SKM-1 treated with dmso at 0.1 percent for 144 hours (cell line): ENCODE results near the gene KIF26A.

ENCODE experiments used
- DNase-seq: peaks from one replicate; lab custom pipeline; 2025; ENCODE audit not compliant: unreplicated experiment; lab: John Stamatoyannopoulos, UW

Gene KIF26A

GRCh38 chr14:104138098-104138717 lies at the start of gene KIF26A:
Gene KIF26A (plus strand): TSS chr14:104138587. CDS start chr14:104138723, 136 bp downstream.
- no peak for DNase-seq

DNA sequence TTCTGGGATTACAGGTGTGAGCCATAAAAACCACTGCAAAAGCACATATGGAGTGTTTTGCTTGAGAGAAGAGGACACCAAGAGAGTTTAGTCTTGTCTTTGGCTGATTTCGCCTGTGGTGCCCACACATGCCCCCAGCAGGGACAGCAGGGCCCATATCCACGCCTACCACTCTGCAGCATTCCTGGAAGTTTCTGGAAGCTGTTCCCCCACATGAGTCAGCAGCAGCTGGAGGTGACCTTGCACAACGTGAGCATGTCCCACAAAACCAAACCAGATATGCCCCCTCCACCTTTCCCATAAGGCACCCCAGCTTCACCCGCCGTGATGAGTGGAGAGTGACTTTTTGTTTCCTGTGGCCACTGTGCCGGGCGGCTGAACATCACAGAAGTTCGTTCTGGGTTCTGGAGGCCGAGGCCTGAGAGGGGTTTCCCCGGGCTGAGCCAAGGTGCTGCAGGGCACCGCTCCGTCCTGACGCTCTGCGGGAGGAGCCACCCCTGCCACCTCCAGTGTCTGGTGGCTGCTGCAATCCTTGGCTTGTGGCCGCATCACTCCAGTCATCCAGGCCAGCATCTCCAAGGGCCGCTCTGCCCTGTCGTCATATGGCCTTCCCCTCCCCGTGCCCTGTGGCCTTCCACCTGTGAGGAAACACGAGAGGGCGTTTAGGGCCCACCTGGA lies 48.2 kb upstream of the KIF26A start:
- no peak for DNase-seq

GRCh38 chr14:104091061-104091926 lies 47.1 kb upstream of the KIF26A start:
- no peak for DNase-seq

GRCh38 chr14:104091927-104092771 lies 46.2 kb upstream of the KIF26A start:
- DNase-seq = no peak

DNA sequence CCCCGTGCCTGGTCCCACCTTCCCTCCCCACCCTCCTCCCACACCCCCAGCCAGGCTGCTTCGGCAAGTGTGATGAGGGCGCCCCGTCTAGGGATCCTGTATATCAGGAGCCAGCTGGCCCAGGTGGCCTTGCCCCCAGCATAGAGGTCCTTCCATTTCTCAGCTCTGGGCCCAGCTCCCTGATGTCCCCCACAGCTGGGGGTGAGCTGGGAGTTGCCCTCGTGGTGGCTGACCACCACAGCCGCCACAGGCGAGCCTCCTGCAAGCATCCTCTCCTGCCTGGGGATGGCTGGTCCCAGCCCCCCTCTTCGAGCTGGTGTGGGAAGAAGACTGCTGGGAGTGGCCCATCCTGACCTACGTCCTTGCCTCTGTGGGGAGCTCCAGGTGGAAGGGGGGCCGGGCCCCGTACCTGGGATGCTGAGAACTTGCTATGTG lies 45.4 kb upstream of the KIF26A start:
- DNase-seq = no peak

DNA sequence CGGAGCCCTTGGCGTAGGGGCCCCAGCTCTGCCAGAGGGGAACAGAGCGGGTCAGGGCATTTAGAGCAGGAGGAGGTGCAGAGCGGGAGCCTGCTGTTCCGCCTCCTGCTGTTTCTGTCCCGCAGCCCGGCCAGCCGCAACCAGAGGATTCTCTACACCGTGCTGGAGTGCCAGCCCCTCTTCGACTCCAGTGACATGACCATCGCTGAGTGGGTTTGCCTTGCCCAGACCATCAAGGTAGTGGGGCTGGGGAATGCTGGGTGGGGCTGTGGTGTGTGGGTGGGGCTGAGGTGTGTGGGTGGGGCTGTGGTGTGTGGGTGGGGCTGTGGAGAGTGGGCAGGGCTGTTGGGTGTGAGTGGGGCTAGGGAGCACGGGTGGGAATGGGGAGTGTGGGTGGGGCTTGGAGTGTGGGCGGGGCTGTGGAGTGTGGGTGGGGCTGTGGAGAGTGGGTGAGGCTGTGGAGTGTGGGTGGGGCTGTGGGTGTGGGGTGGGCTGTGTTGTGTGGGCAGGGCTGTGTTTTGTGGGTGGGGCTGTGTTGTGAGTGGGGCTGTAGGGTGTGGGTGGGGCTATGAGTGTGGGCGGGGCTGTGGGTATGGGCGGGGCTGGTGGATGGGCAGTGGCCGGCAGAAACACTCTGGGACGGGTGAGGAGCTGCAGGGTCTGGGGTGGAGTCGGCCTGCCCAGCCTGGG lies 44.9 kb upstream of the KIF26A start:
- DNase-seq = no peak

DNA sequence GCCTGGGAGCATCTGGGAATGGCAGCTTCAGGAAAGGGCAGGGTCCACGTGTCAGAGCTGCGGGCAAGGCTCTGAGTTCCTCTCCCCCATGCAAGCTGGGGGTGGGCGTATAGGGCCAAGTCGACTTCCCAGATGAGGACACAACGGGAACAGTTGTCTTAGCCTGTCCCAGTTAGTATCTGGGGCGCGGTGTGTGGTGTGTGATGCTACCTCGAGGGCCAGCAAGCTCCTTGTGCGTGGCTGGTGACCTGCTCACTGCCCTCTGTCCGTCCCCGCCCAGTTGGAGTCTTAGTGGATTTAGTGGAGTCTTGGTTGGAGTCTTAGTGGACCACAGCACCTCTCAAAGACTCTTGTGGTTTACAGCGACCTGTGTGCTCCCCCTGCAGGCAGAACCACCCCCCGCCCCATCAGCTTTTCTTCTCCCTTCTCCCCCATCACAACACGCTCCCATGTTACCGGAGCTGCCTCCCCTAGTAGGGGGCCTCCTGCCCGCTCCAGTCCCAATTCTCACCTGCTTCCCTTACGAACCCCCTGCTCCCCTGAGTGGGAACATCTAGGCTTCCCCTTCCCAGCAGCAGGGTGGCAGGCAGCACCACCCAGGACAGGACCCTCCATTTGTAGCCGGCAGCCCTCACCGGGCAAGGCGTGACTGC lies 44.2 kb upstream of the KIF26A start:
- DNase-seq = no peak

DNA sequence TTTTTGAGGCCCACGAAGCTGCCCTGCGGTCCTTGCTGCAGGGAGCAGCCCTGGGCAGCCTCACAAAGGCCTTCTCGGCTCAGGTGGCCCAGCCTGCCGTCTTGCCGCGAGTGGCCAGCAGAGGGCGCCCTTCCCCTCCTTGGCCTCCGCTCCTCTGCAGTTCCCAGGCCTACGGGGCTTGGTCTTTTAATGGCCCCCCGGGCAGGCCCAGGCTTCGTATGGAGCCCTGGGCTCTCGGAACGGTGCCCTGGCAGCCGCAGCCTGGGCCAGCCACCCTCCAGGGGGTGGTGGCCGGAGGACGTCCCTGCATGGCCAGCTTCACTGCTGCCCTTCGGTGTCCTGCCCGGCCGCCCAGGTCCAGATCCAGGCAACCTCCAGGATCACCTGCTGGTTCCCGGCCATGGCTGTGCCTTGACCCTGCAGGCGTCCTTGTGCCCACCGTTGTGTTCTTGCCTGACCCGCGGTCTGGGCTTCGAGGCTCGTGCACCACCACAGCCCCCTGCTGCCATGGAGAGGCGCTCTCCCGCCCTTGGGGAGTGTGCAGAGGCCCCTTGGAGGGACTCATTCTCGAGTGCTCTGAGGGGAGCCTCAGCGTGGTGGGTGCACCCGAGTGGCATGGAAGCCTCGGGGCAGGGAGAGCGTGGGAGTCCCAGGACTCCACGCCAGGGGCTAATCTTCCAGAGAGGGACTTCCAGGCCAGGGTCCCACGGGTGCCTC lies 43.5 kb upstream of the KIF26A start:
- DNase-seq = no peak

DNA sequence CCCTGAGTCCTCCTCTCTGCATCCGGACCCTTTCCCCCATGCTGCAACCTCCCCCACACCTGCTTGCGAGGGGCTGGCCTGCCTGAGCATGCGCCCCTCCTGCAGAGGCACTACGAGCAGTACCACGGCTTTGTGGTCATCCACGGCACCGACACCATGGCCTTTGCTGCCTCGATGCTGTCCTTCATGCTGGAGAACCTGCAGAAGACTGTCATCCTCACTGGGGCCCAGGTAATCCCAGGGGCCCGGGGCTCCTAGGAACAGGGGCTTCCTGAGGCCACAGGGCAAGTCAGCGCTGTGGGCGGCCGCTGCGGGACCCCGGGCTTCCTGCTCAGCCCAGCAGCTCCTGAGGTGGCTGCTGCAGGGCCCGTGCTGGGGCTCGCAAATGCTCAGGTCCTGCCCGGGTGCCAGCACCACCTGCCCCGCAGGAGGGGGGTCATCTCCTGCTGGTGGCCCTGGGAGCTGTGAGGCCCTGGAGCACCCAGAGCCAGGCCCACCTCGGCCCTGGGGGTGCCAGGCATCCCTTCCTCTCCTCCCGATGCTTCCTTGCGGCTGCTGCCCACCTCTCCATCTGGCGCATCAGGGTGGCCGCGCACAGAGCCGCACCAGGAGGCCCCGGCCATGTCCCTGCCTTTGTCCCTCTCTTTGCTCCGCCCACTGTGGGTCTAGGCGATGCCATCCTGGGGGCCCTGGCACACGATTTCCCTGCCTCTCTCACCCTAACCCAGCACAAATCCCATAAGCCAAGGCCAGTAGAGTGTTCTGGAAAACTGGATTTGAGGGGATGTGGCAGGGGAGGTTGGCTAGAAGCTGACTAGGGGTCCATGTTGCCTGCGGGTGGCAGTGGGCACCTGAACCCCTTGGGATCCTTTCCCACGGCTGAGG lies 42.7 kb upstream of the KIF26A start:
- no peak for DNase-seq

DNA sequence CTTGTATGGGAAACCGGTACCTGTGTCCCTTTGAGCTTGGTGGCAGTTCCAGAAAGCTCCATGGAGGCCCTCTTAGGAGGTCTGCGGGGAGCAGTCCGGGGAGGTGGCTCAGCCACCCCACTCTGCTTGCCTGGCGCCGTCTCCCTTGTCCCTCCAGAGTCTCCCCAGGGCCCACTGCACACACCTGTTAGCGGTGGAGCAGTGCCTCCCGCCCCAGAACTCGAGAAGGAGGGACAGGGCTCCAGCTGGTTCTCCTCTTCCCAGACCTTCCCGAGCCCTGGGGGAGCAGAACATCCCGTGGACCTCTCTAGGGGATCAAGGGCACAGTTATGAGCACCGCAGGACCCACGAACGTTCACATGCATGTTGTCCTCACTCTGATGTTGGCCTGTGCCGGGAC lies 42.1 kb upstream of the KIF26A start:
- DNase-seq = no peak

DNA sequence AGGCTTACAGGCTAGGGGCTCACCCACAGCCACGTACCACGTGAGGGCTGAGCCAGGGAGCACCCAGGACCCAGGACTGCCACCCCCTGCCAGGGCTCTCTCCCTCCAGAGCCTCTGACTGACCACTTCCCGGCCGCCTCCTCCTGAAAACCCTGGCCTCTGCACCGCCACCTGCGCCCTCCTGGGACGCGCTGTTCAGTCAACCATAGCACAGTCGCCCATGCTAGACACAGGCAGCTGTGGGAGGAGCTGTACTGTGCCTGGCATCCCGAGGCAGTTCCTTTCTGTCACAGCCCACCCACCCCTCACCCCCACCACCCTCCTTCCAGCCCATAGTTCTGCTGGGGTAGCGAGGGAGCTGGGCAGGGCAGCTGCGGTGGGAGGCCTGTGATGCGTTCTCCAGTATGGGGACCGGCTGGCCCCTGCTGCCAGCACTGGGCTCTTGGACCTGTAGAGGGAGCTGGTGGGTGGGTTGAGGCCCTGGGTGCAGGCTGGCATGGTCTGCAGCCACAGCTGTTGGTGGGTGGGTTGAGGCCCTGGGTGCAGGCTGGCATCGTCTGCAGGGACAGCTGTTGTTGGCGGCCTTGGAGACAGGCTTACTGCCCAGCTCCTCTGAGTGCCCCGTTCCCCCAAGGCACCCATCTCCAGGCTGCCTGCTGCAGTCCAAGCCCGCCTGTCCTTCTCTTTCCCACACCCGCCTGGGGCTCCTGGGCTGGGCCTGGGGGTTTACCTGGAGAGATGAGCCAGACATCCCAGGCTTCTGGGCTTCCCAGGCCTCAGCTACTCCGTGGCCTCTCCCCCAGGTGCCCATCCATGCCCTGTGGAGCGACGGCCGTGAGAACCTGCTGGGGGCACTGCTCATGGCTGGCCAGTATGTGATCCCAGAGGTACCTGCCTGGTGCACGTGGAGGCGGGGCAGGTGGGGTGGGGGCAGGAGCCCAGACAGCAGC lies 41.4 kb upstream of the KIF26A start:
- DNase-seq = no peak

DNA sequence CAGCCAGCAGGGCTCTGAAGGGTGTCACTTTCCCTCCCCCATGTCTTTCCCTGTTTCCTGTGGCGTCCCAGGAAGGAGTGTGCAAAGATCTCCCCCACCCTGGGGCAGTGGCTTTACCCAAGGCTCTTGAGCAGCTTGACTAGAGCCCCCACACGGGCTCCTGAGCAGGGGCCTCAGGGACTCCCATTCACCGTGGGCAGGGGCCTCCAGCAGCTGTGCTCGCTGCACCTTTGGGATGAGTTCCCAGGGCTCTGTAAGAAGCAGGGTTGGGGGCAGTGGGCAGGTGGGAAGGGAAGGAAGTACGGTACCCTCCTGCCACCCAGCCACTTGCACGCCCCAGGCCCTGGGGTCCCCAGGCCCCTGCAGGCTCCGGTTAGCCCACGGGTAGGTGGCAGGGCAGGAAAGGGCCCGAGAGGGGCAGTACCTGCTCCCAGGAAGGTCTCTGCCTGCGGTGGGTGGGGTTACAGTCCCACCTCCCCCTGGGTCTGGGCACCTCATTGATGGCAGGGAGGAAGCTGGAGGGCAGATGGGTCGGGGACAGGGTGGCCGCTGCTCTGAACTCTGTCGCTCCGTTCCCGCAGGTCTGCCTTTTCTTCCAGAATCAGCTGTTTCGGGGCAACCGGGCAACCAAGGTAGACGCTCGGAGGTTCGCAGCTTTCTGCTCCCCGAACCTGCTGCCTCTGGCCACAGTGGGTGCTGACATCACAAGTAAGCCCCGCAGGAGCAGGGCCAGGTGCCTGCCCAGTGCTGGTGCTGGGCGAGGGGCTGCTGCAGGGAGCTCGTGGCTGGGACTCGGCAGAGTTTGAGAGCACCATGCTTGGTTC lies 39.9 kb upstream of the KIF26A start:
- DNase-seq = no peak

DNA sequence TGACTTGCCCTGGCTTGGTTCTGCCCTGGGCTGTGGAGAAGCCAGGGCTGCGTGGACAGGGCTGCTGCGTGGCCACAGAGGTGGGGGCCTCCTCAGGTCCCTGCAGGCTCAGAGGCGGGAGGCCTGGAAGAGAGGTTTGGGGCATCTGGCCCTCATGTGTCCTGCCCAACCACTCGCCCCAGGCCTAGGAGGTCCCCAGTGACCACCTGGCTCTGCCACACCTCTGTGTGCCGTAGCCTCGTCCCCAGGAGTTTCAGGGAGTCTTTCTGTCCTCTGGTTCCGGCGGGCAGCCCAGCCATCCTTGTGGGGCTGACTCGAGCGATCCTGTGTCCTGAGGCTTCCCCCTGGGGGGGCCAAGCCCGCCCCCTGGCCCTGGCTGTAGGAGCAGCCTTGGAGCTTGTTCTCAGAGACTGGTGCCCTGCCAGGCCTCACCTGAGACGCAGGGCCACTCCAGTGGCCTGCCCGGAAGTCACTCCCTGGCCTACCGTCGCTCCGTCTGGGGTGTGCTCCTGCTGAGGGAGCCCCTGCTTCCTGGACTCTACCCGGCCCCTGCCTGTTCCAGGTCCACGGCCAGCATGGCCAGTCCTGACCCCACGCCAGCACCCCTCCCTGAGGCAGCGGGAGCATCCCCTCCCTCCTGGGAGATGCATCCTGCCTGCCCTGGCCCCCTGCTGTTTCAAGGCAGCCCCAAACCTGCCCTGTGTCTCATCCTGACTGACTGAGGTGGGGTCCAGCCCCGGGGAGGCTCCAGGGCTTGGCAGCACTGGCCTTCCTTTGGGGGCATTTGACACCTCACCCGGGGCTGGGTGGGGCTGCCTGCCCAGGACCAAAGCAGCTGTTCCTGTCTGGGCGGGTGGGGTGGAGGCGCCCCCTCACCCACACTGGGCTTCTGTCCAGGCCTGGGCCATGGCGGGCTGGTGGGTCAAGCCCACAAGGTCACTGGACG lies 39.0 kb upstream of the KIF26A start:
- no peak for DNase-seq

- no peak for DNase-seq
Observed at GRCh38 chr14:104100171-104101085, 38.0 kb upstream of the KIF26A start.
